GM21619 (cell line): ENCODE measurements around the gene FBXO28.

Experiments used
- ATAC-seq: cut with Tn5 transposase; IDR thresholded peaks from one replicate; pipeline ENCODE4 v1.9.1; 2021; ENCODE audit not compliant: unreplicated experiment

FBXO28 gene

GRCh38 chr1:224095339-224095738, 18.6 kb upstream of the FBXO28 start:
- no peak for ATAC-seq

- no peak for ATAC-seq
These were observed 18.0 kb upstream of the FBXO28 start for GRCh38 chr1:224095867-224096266.

GRCh38 chr1:224096773-224097172, 17.1 kb upstream of the FBXO28 start:
- ATAC-seq = no peak

GRCh38 chr1:224098007-224098406, 15.9 kb upstream of the FBXO28 start:
- ATAC-seq = no peak

- peak; percentile 83 for ATAC-seq
These were observed 7.2 kb upstream of the FBXO28 start for GRCh38 chr1:224106568-224107281.

GRCh38 chr1:224107282-224107625, 6.7 kb upstream of the FBXO28 start:
- ATAC-seq = no peak

GRCh38 chr1:224108991-224109390, 4.9 kb upstream of the FBXO28 start:
- ATAC-seq = no peak

GRCh38 chr1:224109981-224110380, 3.9 kb upstream of the FBXO28 start:
- ATAC-seq = no peak

GRCh38 chr1:224113005-224113404, 906 bp upstream of the FBXO28 start:
- ATAC-seq = no peak

- no peak for ATAC-seq
These were observed 380 bp upstream of the FBXO28 start for GRCh38 chr1:224113545-224113917.

- no peak for ATAC-seq
These were observed 870 bp downstream of the FBXO28 start for GRCh38 chr1:224114787-224115175.

GRCh38 chr1:224116131-224116530, 2.2 kb downstream of the FBXO28 start:
- no peak for ATAC-seq

- ATAC-seq = no peak
These were observed 4.8 kb downstream of the FBXO28 start for GRCh38 chr1:224118688-224119087.

GRCh38 chr1:224123136-224123535, 9.2 kb downstream of the FBXO28 start:
- no peak for ATAC-seq

- no peak for ATAC-seq
These were observed 10.3 kb downstream of the FBXO28 start for GRCh38 chr1:224124220-224124619.

GRCh38 chr1:224127925-224128819, 14.3 kb downstream of the FBXO28 start:
- no peak for ATAC-seq

GRCh38 chr1:224131253-224131652, 17.3 kb downstream of the FBXO28 start:
- no peak for ATAC-seq

- no peak for ATAC-seq
These were observed 19.0 kb downstream of the FBXO28 start for GRCh38 chr1:224132901-224133300.

GRCh38 chr1:224133741-224134299, 19.9 kb downstream of the FBXO28 start:
- no peak for ATAC-seq

GRCh38 chr1:224137518-224137917, 23.6 kb downstream of the FBXO28 start:
- ATAC-seq = no peak

GRCh38 chr1:224138198-224138597, 24.3 kb downstream of the FBXO28 start:
- ATAC-seq = no peak

- ATAC-seq = no peak
These were observed 27.8 kb downstream of the FBXO28 start for GRCh38 chr1:224141693-224142092.
